Peyer's patch (tissue), 4 donors: ENCODE measurements around the gene PTH1R.

Experiments used
- CTCF ChIP-seq, 6 experiments: fragments of 450-650 bp in 4 of 6; fragments of 200-600 bp in 2 of 6; sonication (generic) in 1 of 6; IDR thresholded peaks; one replicate each; pipeline ENCODE4 v1.5.1; 2017 to 2019; ENCODE audit warnings: antibody characterized with exemption in 6 of 6, mild to moderate bottlenecking in 3 of 6, moderate library complexity in 1 of 6
- POLR2A ChIP-seq, 2 donors: fragments of 450-650 bp; IDR thresholded peaks; one replicate each; pipeline ENCODE4 v1.5.1; 2017; ENCODE audit warnings: antibody characterized with exemption in 2 of 2, mild to moderate bottlenecking in 2 of 2, moderate library complexity in 2 of 2

- no peak for TF ChIP-seq CTCF (IDR thresholded peaks at IDR 0.05)
- TF ChIP-seq POLR2A (IDR thresholded peaks at IDR 0.05) = peak; percentile 53 to 68
These were observed 70.7 kb downstream of the PTH1R start for GRCh38 chr3:46947981-46948791.
